Kidney (tissue), 14 donors: ENCODE measurements around the gene ARHGAP29. TPM values are rescaled to one million over a fixed set of nuclear protein-coding genes. Genes with fewer than 3 reads are reported as not detected.

Experiments
- DNase-seq, 5 donors: peaks; one replicate each; pipeline ENCODE4 v3.0.0-alpha.2; 2013 to 2020
- FAIRE-seq: peaks from 2 replicates; lab custom pipeline; 2012; peaks lifted over from hg19 to GRCh38; lab: Jason Lieb, UNC
- H3K27ac ChIP-seq, 2 donors: one replicate each; pipeline ENCODE4 v1.7.0; 2013; ENCODE audit warnings: low read depth in 2 of 2, low read length in 2 of 2, inconsistent platforms in 1 of 2
- H3K27me3 ChIP-seq: one replicate; pipeline ENCODE4 v1.7.1; 2013; ENCODE audit warnings: low read length, inconsistent platforms; ENCODE audit not compliant: control insufficient read depth, insufficient read depth
- H3K36me3 ChIP-seq, 3 donors: one replicate each; pipeline versions ENCODE4 v1.7.0 to v1.7.1; 2013; ENCODE audit warnings: low read length in 3 of 3, control low read depth in 1 of 3, inconsistent platforms in 1 of 3; ENCODE audit not compliant: insufficient read depth in 3 of 3, control insufficient read depth in 2 of 3
- H3K4me1 ChIP-seq, 3 donors: one replicate each; pipeline versions ENCODE4 v1.7.0 to v1.7.1; 2013; ENCODE audit warnings: low read length in 3 of 3, inconsistent platforms in 1 of 3, low read depth in 1 of 3; ENCODE audit not compliant: control insufficient read depth in 2 of 3, insufficient read depth in 2 of 3
- H3K4me3 ChIP-seq, 3 donors: one replicate each; pipeline versions ENCODE4 v1.7.0 to v1.8.1; 2013; ENCODE audit warnings: low read length in 3 of 3, control low read depth in 1 of 3, inconsistent platforms in 1 of 3
- H3K9ac ChIP-seq, 3 donors: one replicate each; pipeline versions ENCODE4 v1.7.0 to v1.7.1; 2013; ENCODE audit warnings: low read length in 3 of 3, control low read depth in 1 of 3, inconsistent platforms in 1 of 3
- H3K9me3 ChIP-seq, 3 donors: one replicate each; pipeline versions ENCODE4 v1.7.0 to v1.7.1; 2013; ENCODE audit warnings: low read length in 3 of 3, control low read depth in 1 of 3, inconsistent platforms in 1 of 3; ENCODE audit not compliant: control insufficient read depth in 2 of 3, insufficient read depth in 1 of 3
- CTCF ChIP-seq: IDR thresholded peaks from 3 replicates; pipeline ENCODE4 v1.5.1; 2012; ENCODE audit warnings: mild to moderate bottlenecking, moderate library complexity, borderline replicate concordance; ENCODE audit not compliant: insufficient read depth; ENCODE audit errors: extremely low read depth
- intact Hi-C: fragments of 100-400 bp; cut with DNase I; formaldehyde crosslinking; loops from one replicate; pipeline ENCODE4 v1.11.1; 2022
- polyA plus RNA-seq: library from polyadenylated mRNA; stranded (reverse); fragments of 350-450 nt; fragmentation: Illumina TruSeq; extraction: RNeasy Lipid Tissue Mini Kit (QIAGEN cat#74804); gene quantifications from one replicate; pipeline ENCODE4 v1.2.3, GENCODE V29; 2014; ENCODE audit warnings: low read depth, low replicate concordance; ENCODE audit not compliant: insufficient read depth
- total RNA-seq: library from RNA; stranded (reverse); fragmentation: NEBNext Ultra II Directional; extraction: Animal tissue kit (Norgen Biotek cat#: 25700); gene quantifications from one replicate; pipeline ENCODE4 v1.2.1, GENCODE V29; 2021
- donor health status: control.
- donor health status: control.
- donor health status: control.
- donor health status: control.
- donor health status: control.
- donor health status: DM: yes; HTN: yes; CAD: no.
- donor health status: Normal renal cell carcinoma (clear cell type).

ARHGAP29 gene
- total and polyA plus RNA-seq, 2 donors from 2014 or later, result 15.9 to 145 TPM

GRCh38 chr1:94273111-94273510 is 35.7 kb upstream of the ARHGAP29 start:
- Histone ChIP-seq H3K36me3 (no peaks in the 10 kb centered on the region), H3K4me1 (no peaks in the 10 kb centered on the region), H3K27ac (no peak overlapping the region), H3K27me3 (no peaks in the 10 kb centered on the region), H3K9me3 (no peaks in the 10 kb centered on the region), H3K9ac (no peak overlapping the region), H3K4me3 (no peak overlapping the region)
- FAIRE-seq (no peak), DNase-seq (no peak)
- no peak for TF ChIP-seq CTCF
- intact Hi-C loops, result no loop called here

GRCh38 chr1:94272388-94272787 is 35.0 kb upstream of the ARHGAP29 start:
- no peak overlapping the region for H3K4me3 ChIP-seq
- H3K4me1 ChIP-seq, result no peaks in the 10 kb centered on the region
- no peak overlapping the region for H3K27ac ChIP-seq
- no peak for TF ChIP-seq CTCF
- H3K36me3 ChIP-seq, result no peaks in the 10 kb centered on the region
- no peaks in the 10 kb centered on the region for H3K27me3 ChIP-seq
- FAIRE-seq, result no peak
- H3K9ac ChIP-seq, result no peak overlapping the region
- H3K9me3 ChIP-seq, result no peaks in the 10 kb centered on the region
- no peak for DNase-seq
- intact Hi-C loops, result no loop called here

- intact Hi-C loops, result no loop called here
- no peak for TF ChIP-seq CTCF
- no peaks in the 10 kb centered on the region for H3K9me3 ChIP-seq
- H3K27ac ChIP-seq, result no peak overlapping the region
- H3K27me3 ChIP-seq, result no peaks in the 10 kb centered on the region
- FAIRE-seq, result no peak
- no peaks in the 10 kb centered on the region for H3K4me1 ChIP-seq
- no peak overlapping the region for H3K4me3 ChIP-seq
- H3K9ac ChIP-seq, result no peak overlapping the region
- no peaks in the 10 kb centered on the region for H3K36me3 ChIP-seq
- DNase-seq, result no peak
These were observed 34.0 kb upstream of the ARHGAP29 start for GRCh38 chr1:94271373-94271772.

- Histone ChIP-seq H3K27ac (no peak overlapping the region), H3K9ac (no peak overlapping the region), H3K36me3 (no peaks in the 10 kb centered on the region), H3K4me3 (no peak overlapping the region), H3K4me1 (peaks cover 0 to 4% (median 0%) of the 10 kb centered on the region in 3 donors), H3K27me3 (no peaks in the 10 kb centered on the region), H3K9me3 (no peaks in the 10 kb centered on the region)
- FAIRE-seq, result no peak
- no peak for DNase-seq
- no peak for TF ChIP-seq CTCF
- intact Hi-C loops, result no loop called here
These were observed 33.4 kb upstream of the ARHGAP29 start for GRCh38 chr1:94270801-94271203.
